CD14-positive monocyte (primary cell): ENCODE results near the gene SEMA5B. TPM values are rescaled to one million over a fixed set of nuclear protein-coding genes. Genes with fewer than 3 reads are reported as not detected.

ENCODE experiments used
- DNase-seq, 3 donors: peaks; one replicate each; pipeline ENCODE4 v3.0.0-alpha.2; 2011 to 2022
- H2AFZ ChIP-seq: 2 replicates; pipeline ENCODE4 v1.6.0; 2012; ENCODE audit warnings: mild to moderate bottlenecking, low read depth, low read length, inconsistent platforms; ENCODE audit not compliant: insufficient read depth, poor library complexity, severe bottlenecking
- H3K27ac ChIP-seq, 2 donors: 1 replicate in 1 of 2; 2 replicates in 1 of 2; pipeline ENCODE4 v1.5.1; 2012 to 2013; ENCODE audit warnings: low read length in 2 of 2, control low read depth in 1 of 2, inconsistent platforms in 1 of 2, low read depth in 1 of 2, mild to moderate bottlenecking in 1 of 2
- H3K27me3 ChIP-seq, 2 donors: one replicate each; pipeline versions ENCODE4 v1.6.0 to v1.6.1; 2011 to 2013; ENCODE audit warnings: low read length in 2 of 2; ENCODE audit not compliant: control insufficient read depth in 2 of 2, insufficient read depth in 2 of 2
- H3K36me3 ChIP-seq, 2 donors: replicated peaks in 1 of 2; 1 replicate in 1 of 2; 2 replicates in 1 of 2; pipeline versions ENCODE4 v1.5.1 to v1.6.1; 2012 to 2013; ENCODE audit warnings: low read length in 2 of 2, control low read depth in 1 of 2, inconsistent platforms in 1 of 2, mild to moderate bottlenecking in 1 of 2; ENCODE audit not compliant: insufficient read depth in 2 of 2, control insufficient read depth in 1 of 2
- H3K4me1 ChIP-seq, 2 donors: 1 replicate in 1 of 2; 2 replicates in 1 of 2; pipeline versions ENCODE4 v1.5.1 to v1.6.1; 2012 to 2013; ENCODE audit warnings: low read length in 2 of 2, control low read depth in 1 of 2, inconsistent platforms in 1 of 2, mild to moderate bottlenecking in 1 of 2, moderate library complexity in 1 of 2; ENCODE audit not compliant: insufficient read depth in 2 of 2, control insufficient read depth in 1 of 2
- H3K4me2 ChIP-seq: replicated peaks from 2 replicates; pipeline ENCODE3; 2012; ENCODE audit warnings: low read length, moderate library complexity, mild to moderate bottlenecking; ENCODE audit not compliant: poor library complexity, severe bottlenecking; ENCODE audit errors: extremely low read depth
- H3K4me3 ChIP-seq, 3 experiments: fragments of 200-600 bp in 1 of 3; sonication (generic) in 1 of 3; replicated peaks in 1 of 3; 1 replicate in 2 of 3; 2 replicates in 1 of 3; pipeline ENCODE4 v1.5.1; 2011 to 2013; ENCODE audit warnings: low read length in 3 of 3, mild to moderate bottlenecking in 3 of 3, control low read depth in 2 of 3, low read depth in 2 of 3, inconsistent platforms in 1 of 3, moderate library complexity in 1 of 3
- H3K79me2 ChIP-seq: 2 replicates; pipeline ENCODE4 v1.6.0; 2012; ENCODE audit warnings: mild to moderate bottlenecking, control low read depth, inconsistent platforms, low read length, moderate library complexity; ENCODE audit not compliant: insufficient read depth
- H3K9ac ChIP-seq: 2 replicates; pipeline ENCODE4 v1.6.0; 2017; ENCODE audit warnings: low read length, mild to moderate bottlenecking; ENCODE audit not compliant: insufficient read depth, poor library complexity, severe bottlenecking
- H3K9me3 ChIP-seq, 2 donors: replicated peaks in 1 of 2; 1 replicate in 1 of 2; 2 replicates in 1 of 2; pipeline versions ENCODE4 v1.5.1 to v1.6.1; 2012 to 2013; ENCODE audit warnings: low read length in 2 of 2, control low read depth in 1 of 2; ENCODE audit not compliant: control insufficient read depth in 1 of 2, insufficient read depth in 1 of 2
- H4K20me1 ChIP-seq: 2 replicates; pipeline ENCODE4 v1.6.0; 2012; ENCODE audit warnings: mild to moderate bottlenecking, low read length, control low read depth, moderate library complexity; ENCODE audit not compliant: insufficient read depth
- H3K27ac Mint-ChIP-seq, 7 donors: one replicate each; pipeline ENCODE4 v1.8.0; 2020; ENCODE audit warnings: mild to moderate bottlenecking in 7 of 7, mixed read lengths in 7 of 7, moderate library complexity in 6 of 7, inconsistent platforms in 2 of 7
- H3K27me3 Mint-ChIP-seq, 3 donors: one replicate each; pipeline ENCODE4 v1.8.0; 2021 to 2022; ENCODE audit warnings: low read depth in 3 of 3, mild to moderate bottlenecking in 3 of 3, mixed read lengths in 3 of 3, moderate library complexity in 3 of 3, inconsistent platforms in 1 of 3
- H3K36me3 Mint-ChIP-seq, 2 donors: one replicate each; pipeline ENCODE4 v1.8.0; 2020; ENCODE audit warnings: mixed read lengths in 2 of 2, inconsistent platforms in 1 of 2, mild to moderate bottlenecking in 1 of 2
- H3K4me1 Mint-ChIP-seq: one replicate; pipeline ENCODE4 v1.8.0; 2020; ENCODE audit warnings: mild to moderate bottlenecking, mixed read lengths
- H3K4me3 Mint-ChIP-seq, 2 donors: one replicate each; pipeline ENCODE4 v1.8.0; 2020; ENCODE audit warnings: mild to moderate bottlenecking in 2 of 2, mixed read lengths in 2 of 2, moderate library complexity in 1 of 2
- H3K9me3 Mint-ChIP-seq, 7 donors: one replicate each; pipeline ENCODE4 v1.8.0; 2020 to 2022; ENCODE audit warnings: mixed read lengths in 7 of 7, mild to moderate bottlenecking in 6 of 7, moderate library complexity in 6 of 7, inconsistent platforms in 2 of 7
- WGBS: methylation state at CpG from one replicate; pipeline ENCODE4 v1.1.5; 2013; ENCODE audit warnings: missing lambda C conversion rate; ENCODE audit not compliant: insufficient coverage; 5-methylcytosine and 5-hydroxymethylcytosine counted together
- intact Hi-C, 2 donors: fragments of 100-400 bp; cut with micrococcal nuclease; formaldehyde crosslinking; loops; one replicate each; pipeline versions ENCODE4 v1.15.0 to v1.15.1; 2023
- polyA plus RNA-seq, 3 donors: library from polyadenylated mRNA; depleted of rRNA in 1 of 3; unstranded in 2 of 3; stranded (reverse) in 1 of 3; fragments of 300-500 nt in 2 of 3; fragments of >200 nt in 1 of 3; fragmentation: Illumina TruSeq in 2 of 3; gene quantifications; 1 replicate in 2 of 3; 2 replicates in 1 of 3; pipeline ENCODE4 v1.2.3, GENCODE V29; 2012 to 2021
- TF ChIP-seq, protein P1 (sequence below): fragments of 200-600 bp; IDR thresholded peaks from one replicate; pipeline ENCODE4 v1.8.0; 2022; ENCODE audit warnings: antibody characterized with exemption, mild to moderate bottlenecking

The SEMA5B gene
- polyA plus RNA-seq, 3 donors, result not detected

DNA sequence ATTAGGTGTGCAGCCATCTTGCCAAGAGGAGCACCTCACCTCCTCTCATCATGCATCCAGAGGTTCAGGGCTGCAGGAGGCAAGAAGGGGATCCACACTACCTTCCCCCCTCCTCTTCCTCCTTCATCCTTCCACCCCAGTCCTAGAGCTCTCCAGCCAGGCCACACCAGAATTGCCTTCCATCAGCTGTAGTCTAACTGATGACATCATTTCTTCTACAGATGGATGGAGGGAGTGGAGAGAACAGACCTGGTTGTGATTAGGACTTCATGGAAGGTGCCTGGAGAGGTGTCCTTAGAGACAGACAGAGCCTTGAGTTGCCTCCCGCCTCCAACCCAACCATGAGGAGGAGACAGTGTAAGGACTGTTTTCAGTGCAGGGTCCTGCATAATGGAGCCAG, 14.9 kb downstream of the SEMA5B start:
- TF ChIP-seq, protein P1, sequence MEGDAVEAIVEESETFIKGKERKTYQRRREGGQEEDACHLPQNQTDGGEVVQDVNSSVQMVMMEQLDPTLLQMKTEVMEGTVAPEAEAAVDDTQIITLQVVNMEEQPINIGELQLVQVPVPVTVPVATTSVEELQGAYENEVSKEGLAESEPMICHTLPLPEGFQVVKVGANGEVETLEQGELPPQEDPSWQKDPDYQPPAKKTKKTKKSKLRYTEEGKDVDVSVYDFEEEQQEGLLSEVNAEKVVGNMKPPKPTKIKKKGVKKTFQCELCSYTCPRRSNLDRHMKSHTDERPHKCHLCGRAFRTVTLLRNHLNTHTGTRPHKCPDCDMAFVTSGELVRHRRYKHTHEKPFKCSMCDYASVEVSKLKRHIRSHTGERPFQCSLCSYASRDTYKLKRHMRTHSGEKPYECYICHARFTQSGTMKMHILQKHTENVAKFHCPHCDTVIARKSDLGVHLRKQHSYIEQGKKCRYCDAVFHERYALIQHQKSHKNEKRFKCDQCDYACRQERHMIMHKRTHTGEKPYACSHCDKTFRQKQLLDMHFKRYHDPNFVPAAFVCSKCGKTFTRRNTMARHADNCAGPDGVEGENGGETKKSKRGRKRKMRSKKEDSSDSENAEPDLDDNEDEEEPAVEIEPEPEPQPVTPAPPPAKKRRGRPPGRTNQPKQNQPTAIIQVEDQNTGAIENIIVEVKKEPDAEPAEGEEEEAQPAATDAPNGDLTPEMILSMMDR, result no peak
- intact Hi-C loops, result no loop called here
- Mint-ChIP-seq H3K4me1 (peaks cover 10% of the 10 kb centered on the region), H3K27me3 (peaks cover 5 to 11% (median 9%) of the 10 kb centered on the region in 3 donors), H3K36me3 (no peaks in the 10 kb centered on the region), H3K9me3 (no peaks in the 10 kb centered on the region), H3K4me3 (peak overlapping the region in 1 of 2 donors; percentile 46), H3K27ac (peak overlapping the region in 1 of 7 donors; percentile 22)
- no peaks in the 10 kb centered on the region for H3K79me2 ChIP-seq
- no peak overlapping the region for H3K4me2 ChIP-seq
- H4K20me1 ChIP-seq, result no peaks in the 10 kb centered on the region
- no peak overlapping the region for H2AFZ ChIP-seq
- H3K4me1 ChIP-seq, result no peaks in the 10 kb centered on the region
- no peak overlapping the region for H3K27ac ChIP-seq
- H3K27me3 ChIP-seq, result no peaks in the 10 kb centered on the region
- DNase-seq, result no peak
- no CpG with 5 or more reads among the region's 1 CpG for WGBS
- H3K36me3 ChIP-seq, result no peaks in the 10 kb centered on the region
- no peaks in the 10 kb centered on the region for H3K9me3 ChIP-seq
- H3K4me3 ChIP-seq, result no peak overlapping the region
- H3K9ac ChIP-seq, result no peak overlapping the region

- no peak overlapping the region for H3K9ac ChIP-seq
- no peaks in the 10 kb centered on the region for H3K27me3 ChIP-seq
- H3K9me3 ChIP-seq, result no peaks in the 10 kb centered on the region
- H3K4me2 ChIP-seq, result no peak overlapping the region
- Mint-ChIP-seq H3K27ac (no peak overlapping the region), H3K36me3 (no peaks in the 10 kb centered on the region), H3K4me3 (no peak overlapping the region), H3K4me1 (peaks cover 10% of the 10 kb centered on the region), H3K9me3 (no peaks in the 10 kb centered on the region), H3K27me3 (peaks cover 5 to 11% (median 11%) of the 10 kb centered on the region in 3 donors)
- DNase-seq, result no peak
- TF ChIP-seq, protein P1, result no peak
- 100% methylated on average over 1 of the region's 1 CpG for WGBS
- H3K27ac ChIP-seq, result no peak overlapping the region
- H3K4me3 ChIP-seq, result no peak overlapping the region
- H3K79me2 ChIP-seq, result no peaks in the 10 kb centered on the region
- H2AFZ ChIP-seq, result no peak overlapping the region
- intact Hi-C loops, result no loop called here
- no peaks in the 10 kb centered on the region for H3K4me1 ChIP-seq
- H4K20me1 ChIP-seq, result no peaks in the 10 kb centered on the region
- H3K36me3 ChIP-seq, result no peaks in the 10 kb centered on the region
These were observed 16.1 kb downstream of the SEMA5B start for GRCh38 chr3:123011447-123011846.
